ENCODE results near the gene BNIPL.

Gene BNIPL

GRCh38 chr1:150997126-150997872 lies 39.1 kb upstream of the BNIPL start:
- Histone ChIP-seq H3K27ac (replicated peaks) (no peak overlapping the region), H3K27me3 (ENCODE audit: insufficient read depth, poor library complexity, severe bottlenecking) (no peaks in the 10 kb centered on the region), H3K4me3 (replicated peaks; ENCODE audit: insufficient read depth, low read length) (no peak overlapping the region)
- no peak for DNase-seq (ENCODE audit: low read depth in 1 of 2, low spot score in 1 of 2)
- TF ChIP-seq SPI1 (IDR thresholded peaks at IDR 0.05; ENCODE audit: borderline replicate concordance, low read depth), result no peak
- no peak for TF ChIP-seq CTCF (IDR thresholded peaks at IDR 0.05; ENCODE audit: insufficient read depth, low read length)
- no peak for TF ChIP-seq GABPA (IDR thresholded peaks at IDR 0.05; ENCODE audit: low read depth)
- TF ChIP-seq REST (IDR thresholded peaks at IDR 0.05; ENCODE audit: insufficient replicate concordance, low read depth), result no peak
- TF ChIP-seq POLR2AphosphoS5 (IDR thresholded peaks at IDR 0.05; ENCODE audit: low read depth), result no peak

- DNase-seq (ENCODE audit: low read depth in 1 of 2, low spot score in 1 of 2), result no peak
- no peak overlapping the region for H3K27ac ChIP-seq (replicated peaks)
- TF ChIP-seq SPI1 (IDR thresholded peaks at IDR 0.05; ENCODE audit: borderline replicate concordance, low read depth) (no peak), GABPA (IDR thresholded peaks at IDR 0.05; ENCODE audit: low read depth) (no peak), POLR2AphosphoS5 (IDR thresholded peaks at IDR 0.05; ENCODE audit: low read depth) (no peak)
Measured at GRCh38 chr1:150997949-150998348, 38.4 kb upstream of the BNIPL start.

GRCh38 chr1:150999051-150999674 lies 37.2 kb upstream of the BNIPL start:
- H3K4me3 ChIP-seq (replicated peaks; ENCODE audit: insufficient read depth, low read length), result no peak overlapping the region
- H3K27ac ChIP-seq (replicated peaks), result no peak overlapping the region
- DNase-seq (ENCODE audit: low read depth in 1 of 2, low spot score in 1 of 2), result no peak
- H3K27me3 ChIP-seq (ENCODE audit: insufficient read depth, poor library complexity, severe bottlenecking), result no peaks in the 10 kb centered on the region
- TF ChIP-seq GABPA (IDR thresholded peaks at IDR 0.05; ENCODE audit: low read depth), result no peak
- TF ChIP-seq CTCF (IDR thresholded peaks at IDR 0.05; ENCODE audit: insufficient read depth, low read length), result no peak
- no peak for TF ChIP-seq REST (IDR thresholded peaks at IDR 0.05; ENCODE audit: insufficient replicate concordance, low read depth)
- TF ChIP-seq SPI1 (IDR thresholded peaks at IDR 0.05; ENCODE audit: borderline replicate concordance, low read depth), result no peak
- TF ChIP-seq POLR2AphosphoS5 (IDR thresholded peaks at IDR 0.05; ENCODE audit: low read depth), result no peak

More at GRCh38 chr1:150997949-150998348, 38.4 kb upstream of the BNIPL start:
- H3K4me3 ChIP-seq (replicated peaks; ENCODE audit: insufficient read depth, low read length), result no peak overlapping the region
- H3K27me3 ChIP-seq (ENCODE audit: insufficient read depth, poor library complexity, severe bottlenecking), result no peaks in the 10 kb centered on the region

- no peak for DNase-seq (ENCODE audit: low read depth in 1 of 2, low spot score in 1 of 2)
- Histone ChIP-seq H3K27me3 (ENCODE audit: insufficient read depth, poor library complexity, severe bottlenecking) (no peaks in the 10 kb centered on the region), H3K27ac (replicated peaks) (no peak overlapping the region), H3K4me3 (replicated peaks; ENCODE audit: insufficient read depth, low read length) (no peak overlapping the region)
- TF ChIP-seq REST (IDR thresholded peaks at IDR 0.05; ENCODE audit: insufficient replicate concordance, low read depth) (no peak), POLR2AphosphoS5 (IDR thresholded peaks at IDR 0.05; ENCODE audit: low read depth) (no peak), GABPA (IDR thresholded peaks at IDR 0.05; ENCODE audit: low read depth) (no peak), CTCF (IDR thresholded peaks at IDR 0.05; ENCODE audit: insufficient read depth, low read length) (no peak), SPI1 (IDR thresholded peaks at IDR 0.05; ENCODE audit: borderline replicate concordance, low read depth) (no peak)
Measured at GRCh38 chr1:150999926-151000325, 36.5 kb upstream of the BNIPL start.

Data from HL-60 (cell line).